ENCODE data around the gene MACROD2.

Gene MACROD2

DNA sequence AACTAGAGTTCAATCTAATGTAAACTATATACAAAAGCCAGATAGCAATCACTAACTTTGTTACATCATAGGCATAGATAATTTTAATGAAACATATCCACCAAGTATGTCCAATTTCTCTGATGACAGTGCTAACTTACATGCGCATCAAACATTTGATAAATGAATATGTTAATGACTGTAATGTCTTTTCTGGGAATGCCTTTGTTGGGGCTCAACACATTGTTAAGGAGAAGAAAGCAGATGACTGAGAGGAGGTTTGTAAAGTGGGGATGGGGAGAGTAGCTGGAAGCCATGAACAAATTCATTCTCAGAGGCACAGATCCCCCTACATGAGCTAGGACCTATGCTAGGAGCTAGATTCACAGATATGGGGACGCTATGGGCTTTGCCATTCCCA lies 1627.9 kb downstream of the MACROD2 start:
- DNase-seq: no peak

- DNase-seq: no peak
Measured at GRCh38 chr20:15625981-15626380, 1630.7 kb downstream of the MACROD2 start.

GRCh38 chr20:15627089-15627488 lies 1631.8 kb downstream of the MACROD2 start:
- no peak for DNase-seq

DNA sequence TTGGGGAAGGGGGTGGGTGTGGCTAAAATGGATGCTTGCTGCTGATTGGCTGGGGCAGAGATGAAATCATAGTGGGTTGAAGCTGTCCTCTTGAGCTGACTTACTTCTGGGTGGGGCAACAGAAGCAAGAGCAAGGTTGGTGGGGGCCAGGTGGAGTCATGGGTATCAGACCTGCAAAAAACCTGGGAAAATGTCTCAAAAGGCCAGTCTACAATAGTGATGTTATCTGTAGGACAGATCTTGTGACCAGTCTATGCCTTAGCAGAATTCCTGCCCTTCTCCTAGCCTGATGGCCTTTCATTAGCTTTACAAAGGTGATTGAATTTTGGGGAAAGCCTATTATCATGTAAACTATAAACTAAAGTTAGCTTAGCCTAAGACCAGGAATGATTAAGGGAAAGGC lies 1632.2 kb downstream of the MACROD2 start:
- no peak for DNase-seq

GRCh38 chr20:15628851-15629353 lies 1633.6 kb downstream of the MACROD2 start:
- no peak for DNase-seq

DNA sequence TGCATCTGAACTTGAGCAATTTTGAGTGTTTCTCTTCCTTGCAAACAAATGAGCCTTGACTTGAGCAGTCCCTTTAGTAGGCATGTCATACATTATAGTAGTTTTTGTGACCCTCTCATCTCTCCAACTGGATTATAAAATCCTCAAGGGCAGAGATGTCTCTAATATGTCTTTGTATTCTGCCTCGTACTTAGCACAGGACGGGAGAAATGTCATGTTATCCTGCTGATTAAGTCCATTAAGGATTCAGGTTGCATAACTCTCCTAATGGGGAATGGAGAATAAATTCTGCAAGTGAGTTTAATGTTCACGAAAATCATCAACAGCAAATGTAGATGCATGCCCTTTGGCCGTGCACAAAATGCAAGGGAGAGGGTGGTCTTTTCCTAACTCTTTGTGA lies 1635.0 kb downstream of the MACROD2 start:
- no peak for DNase-seq

GRCh38 chr20:15632680-15633079 lies 1637.4 kb downstream of the MACROD2 start:
- no peak for DNase-seq

- DNase-seq: no peak
Measured at GRCh38 chr20:15634102-15634501, 1638.8 kb downstream of the MACROD2 start.

GRCh38 chr20:15637546-15637945 lies 1642.2 kb downstream of the MACROD2 start:
- DNase-seq: no peak

DNA sequence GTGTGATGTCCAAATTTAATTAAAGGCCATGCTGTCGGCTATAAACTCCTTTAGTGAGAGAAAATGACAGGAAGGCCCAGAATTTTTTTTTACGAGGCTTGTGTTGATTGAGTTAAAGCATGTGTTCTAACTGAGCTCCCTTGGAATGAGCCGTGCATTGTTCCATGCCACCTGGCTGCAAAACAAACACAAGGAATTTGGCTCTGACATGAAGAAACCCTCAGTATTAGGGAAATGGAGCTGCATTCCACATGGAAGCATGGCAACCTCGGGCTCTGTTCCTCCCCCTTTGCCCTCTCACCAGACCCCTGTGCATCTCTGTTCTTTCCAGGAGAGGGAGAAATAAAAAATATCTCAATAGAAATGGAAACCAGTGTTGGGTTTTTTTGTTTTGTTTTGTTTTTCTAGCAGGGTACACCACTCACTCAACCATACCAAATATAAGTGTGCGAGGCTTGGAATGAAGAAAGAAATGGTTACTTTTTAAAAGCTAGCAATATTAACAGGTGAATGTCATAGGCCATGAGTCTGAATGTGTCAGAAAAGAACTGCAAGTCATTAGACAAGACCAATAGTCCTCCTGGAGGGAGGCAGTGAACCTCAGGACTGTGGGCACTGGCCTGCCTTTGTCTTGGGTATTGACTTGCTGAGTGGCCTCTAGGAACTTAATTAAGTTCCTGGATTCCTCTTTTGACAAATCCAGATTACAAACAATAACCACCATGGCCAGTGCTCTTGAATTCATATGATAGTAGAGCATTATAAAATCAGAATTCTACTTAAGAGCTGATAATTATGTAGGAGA lies 1642.8 kb downstream of the MACROD2 start:
- DNase-seq: no peak

- DNase-seq: no peak
Measured at GRCh38 chr20:15638816-15639215, 1643.5 kb downstream of the MACROD2 start.

DNA sequence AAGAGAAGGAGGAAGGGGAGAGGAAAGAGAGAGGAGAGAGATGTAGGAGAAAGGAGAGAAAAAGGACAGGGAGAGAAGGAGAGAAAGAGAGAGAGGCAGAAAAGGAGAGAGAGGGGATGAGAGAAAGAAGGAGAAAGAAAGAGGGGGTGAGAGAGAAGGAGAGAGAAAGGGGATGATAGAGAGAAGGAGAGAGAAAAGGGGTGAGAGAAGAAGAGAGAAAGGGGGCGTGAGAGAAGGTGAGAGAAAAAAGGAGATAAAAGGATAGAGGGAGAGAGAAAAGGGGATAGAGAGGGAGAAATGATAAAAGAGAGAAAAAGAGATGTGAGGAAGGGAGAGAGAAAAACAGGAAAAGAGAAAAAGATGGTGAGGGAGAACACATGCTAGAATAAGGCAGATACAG lies 1644.5 kb downstream of the MACROD2 start:
- no peak for DNase-seq

DNA sequence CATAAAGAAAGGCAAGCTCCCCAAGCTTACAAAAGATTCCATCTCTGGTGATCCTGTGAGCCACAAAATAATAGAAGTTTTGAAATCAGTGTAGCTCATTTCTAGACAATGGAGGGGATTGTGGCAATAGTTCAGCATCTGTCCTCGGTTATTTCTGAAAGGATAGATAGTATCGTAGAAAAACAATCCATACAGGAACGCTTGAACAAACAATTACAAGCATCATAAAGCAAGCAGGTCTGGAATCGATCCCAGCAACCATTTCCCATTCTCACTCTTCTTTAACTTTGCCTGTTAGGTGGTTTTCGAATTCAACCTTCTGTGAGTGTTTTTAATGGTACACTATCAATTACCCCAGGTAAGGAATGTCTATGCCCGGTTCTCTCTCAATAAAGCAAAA lies 1646.8 kb downstream of the MACROD2 start:
- DNase-seq: no peak

GRCh38 chr20:15642676-15643075 lies 1647.4 kb downstream of the MACROD2 start:
- DNase-seq: no peak

GRCh38 chr20:15643713-15644112 lies 1648.4 kb downstream of the MACROD2 start:
- DNase-seq: no peak

DNA sequence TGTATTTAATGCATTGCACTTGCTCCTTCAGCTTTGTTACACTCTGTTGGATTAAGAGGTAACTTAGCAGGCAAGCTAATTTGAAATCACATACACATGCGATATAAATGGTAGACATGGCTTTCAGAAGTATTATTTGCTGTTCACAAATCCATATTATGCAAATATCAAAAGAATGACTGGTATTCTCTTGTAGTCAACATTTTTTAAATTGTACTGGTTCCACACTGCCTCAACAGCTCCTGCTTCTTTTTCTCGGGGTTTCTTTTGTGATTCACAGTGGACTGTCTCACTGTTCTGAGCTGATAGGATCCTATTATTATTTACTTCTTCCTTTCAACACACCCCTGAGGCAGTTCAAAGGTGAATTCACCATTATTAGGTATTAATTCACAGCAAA lies 1650.5 kb downstream of the MACROD2 start:
- DNase-seq: no peak

DNA sequence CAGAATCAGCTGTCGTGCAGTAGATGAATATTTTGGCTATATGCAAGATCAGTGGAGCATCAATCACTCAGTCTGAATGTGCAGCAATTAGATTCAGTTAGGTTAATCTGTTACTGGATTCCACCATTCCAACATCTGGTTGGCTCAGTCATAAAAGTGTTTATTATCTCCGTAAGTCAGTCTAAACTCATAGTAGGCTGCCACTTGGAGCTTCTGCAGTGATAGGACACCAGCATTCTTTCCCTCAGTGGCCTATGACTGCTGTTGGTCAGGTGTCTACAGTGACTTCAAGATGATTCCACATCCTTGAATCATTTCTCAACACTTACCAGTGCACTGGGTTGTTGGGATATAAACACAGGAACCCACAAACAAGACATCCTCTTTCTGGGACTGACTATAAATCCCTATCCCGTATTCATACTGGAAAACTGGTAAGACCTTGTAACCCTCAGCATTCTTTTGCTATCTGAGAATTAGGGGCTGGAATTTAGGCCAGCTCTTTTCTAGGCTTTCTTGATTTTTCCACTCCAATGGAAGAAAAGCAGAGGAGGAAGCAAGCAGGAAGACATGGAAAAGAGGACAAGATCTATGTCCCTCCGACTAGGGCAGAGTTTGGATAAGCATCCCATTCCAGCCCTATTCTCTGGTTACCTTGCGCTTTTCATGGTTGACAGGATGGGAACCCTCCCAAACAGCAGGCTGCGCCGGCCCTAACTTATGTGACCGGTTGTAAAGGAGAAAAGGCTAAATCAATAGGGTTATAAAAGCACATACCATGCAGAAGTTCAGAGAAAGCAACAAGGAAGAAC lies 1658.3 kb downstream of the MACROD2 start:
- DNase-seq: no peak

GRCh38 chr20:15654208-15654649 lies 1658.9 kb downstream of the MACROD2 start:
- DNase-seq: peak; percentile 0

DNA sequence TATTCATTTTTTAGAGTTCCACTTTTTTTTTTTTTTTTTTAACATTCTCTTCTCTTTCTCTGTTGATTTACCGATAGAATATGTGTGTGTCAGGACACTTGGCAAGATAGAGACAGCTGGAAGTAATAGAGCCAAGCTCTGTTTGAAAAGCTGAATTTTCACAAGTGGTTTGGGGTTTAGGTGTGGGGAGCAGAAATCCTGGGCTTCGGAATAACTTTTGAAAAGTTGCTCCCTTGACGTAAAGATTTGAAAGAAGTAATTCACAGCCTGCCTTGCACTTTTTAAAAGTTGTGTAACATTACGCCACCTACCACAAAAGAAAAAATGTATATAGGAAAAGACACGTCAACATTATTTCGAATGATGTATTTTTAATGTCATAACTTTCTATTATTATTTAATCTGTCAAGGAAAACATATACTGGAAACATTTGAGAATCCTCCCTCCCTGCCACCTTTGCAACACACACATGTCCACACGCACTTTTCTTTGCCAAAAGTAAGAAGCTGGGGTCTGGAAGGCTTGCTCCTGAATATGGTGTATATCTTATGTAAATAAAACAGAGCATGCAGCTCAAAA lies 1660.1 kb downstream of the MACROD2 start:
- no peak for DNase-seq

GRCh38 chr20:15656124-15656523 lies 1660.8 kb downstream of the MACROD2 start:
- DNase-seq: no peak

DNA sequence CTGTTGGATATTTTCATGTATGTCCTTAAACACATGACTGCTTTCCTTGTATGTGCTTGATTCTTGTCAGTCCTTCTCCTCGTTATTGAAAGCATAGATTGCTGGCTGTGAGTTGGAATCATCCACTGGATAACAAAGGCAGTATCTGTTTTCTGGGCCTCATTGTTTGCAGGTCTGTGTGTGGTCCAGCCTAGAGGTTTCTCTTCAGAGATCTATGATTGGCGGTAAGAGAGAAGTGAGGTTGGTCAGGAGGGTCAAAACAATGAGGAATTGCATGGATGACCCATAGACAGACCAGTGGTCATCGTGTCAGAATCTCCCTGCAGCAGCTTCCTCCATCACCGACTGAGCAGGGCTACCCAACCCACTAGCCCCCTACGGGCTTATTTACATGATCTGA lies 1663.0 kb downstream of the MACROD2 start:
- no peak for DNase-seq

DNA sequence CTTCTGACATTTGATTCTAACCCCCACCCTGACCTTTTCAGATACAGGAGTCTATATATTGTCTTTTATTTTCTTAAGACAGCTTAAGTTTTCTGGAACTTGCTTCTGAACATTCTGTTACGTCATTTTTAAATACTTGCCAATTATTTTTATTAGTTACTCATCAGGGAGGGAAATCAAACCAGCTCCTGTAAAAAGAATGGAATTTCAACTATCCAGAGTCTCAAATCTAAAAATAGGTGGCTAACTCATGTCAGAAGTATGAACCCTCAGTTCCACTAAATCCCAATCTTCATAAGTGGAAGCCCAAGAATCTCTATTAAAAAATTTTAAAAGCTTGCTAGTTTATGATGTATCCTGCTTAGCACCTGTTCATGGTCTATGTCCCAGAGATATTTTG lies 1677.9 kb downstream of the MACROD2 start:
- DNase-seq: no peak

GRCh38 chr20:15674253-15675060 lies 1679.1 kb downstream of the MACROD2 start:
- no peak for DNase-seq

Data from CD4-positive, alpha-beta T cell treated with Interleukin-4 for 4 hours (primary cell).